Colonic mucosa (tissue), 4 donors: ENCODE measurements around the gene LRSAM1. TPM values are rescaled to one million over a fixed set of nuclear protein-coding genes. Genes with fewer than 3 reads are reported as not detected.
A peak's percentile ranks its signal among the peaks of the same experiment; 100 is the strongest.

Source experiments
- DNase-seq: peaks from one replicate; pipeline ENCODE4 v3.0.0-alpha.2; 2020
- H3K27ac ChIP-seq: fragments of 200-600 bp; one replicate; pipeline ENCODE4 v1.8.0; 2021
- H3K27me3 ChIP-seq: fragments of 200-600 bp; one replicate; pipeline ENCODE4 v1.8.0; 2021
- H3K36me3 ChIP-seq: fragments of 200-600 bp; one replicate; pipeline ENCODE4 v1.8.0; 2021
- H3K4me1 ChIP-seq: fragments of 200-600 bp; one replicate; pipeline ENCODE4 v1.8.0; 2021; ENCODE audit warnings: mild to moderate bottlenecking
- H3K4me3 ChIP-seq: fragments of 200-600 bp; one replicate; pipeline ENCODE4 v1.8.0; 2021
- H3K9ac ChIP-seq, 2 donors: one replicate each; pipeline ENCODE4 v1.7.0; 2013; ENCODE audit warnings: control low read depth in 2 of 2, low read depth in 2 of 2, low read length in 2 of 2
- H3K9me3 ChIP-seq: fragments of 200-600 bp; one replicate; pipeline ENCODE4 v1.8.0; 2021
- intact Hi-C: fragments of 100-400 bp; cut with DNase I; formaldehyde crosslinking; loops from one replicate; pipeline ENCODE4 v1.14.1; 2022
- total RNA-seq, 2 donors: library from RNA; stranded (reverse); fragmentation: NEBNext Ultra II Directional in 1 of 2; extraction: Animal tissue kit (Norgen Biotek cat#: 25700) in 1 of 2; gene quantifications; one replicate each; pipeline ENCODE4 v1.2.1, GENCODE V29; 2021
- TF ChIP-seq, protein P1 (sequence below): fragments of 200-600 bp; IDR thresholded peaks from one replicate; pipeline ENCODE4 v1.8.0; 2022; ENCODE audit warnings: antibody characterized with exemption, mild to moderate bottlenecking
- donor health status: healthy.
- donor health status: DM: no; HTN: no; CAD: no.
- donor health status: DM: no; HTN: no; CAD: no.

LRSAM1 gene
- total RNA-seq, 2 donors from 2014 or later, result 14.7 to 15.6 TPM

DNA sequence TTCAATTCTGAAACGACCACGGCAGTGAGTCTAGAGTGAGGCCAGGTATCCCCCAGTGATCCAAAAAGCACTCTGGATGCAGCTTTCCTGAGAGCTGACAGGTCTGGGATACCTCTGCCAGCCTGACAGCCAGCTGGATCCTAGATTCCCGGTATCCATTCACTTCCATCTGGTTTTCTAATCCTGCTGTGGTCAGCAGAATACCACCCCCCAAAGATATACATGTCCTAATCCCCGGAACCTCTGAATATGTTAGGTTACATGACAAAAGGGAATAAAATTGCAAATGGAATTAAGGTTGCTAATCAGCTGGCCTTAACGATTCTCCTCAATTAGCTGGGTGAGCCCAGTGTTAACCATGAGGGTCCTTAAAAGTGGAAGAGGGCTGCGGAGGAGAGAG, 28.5 kb upstream of the LRSAM1 start:
- Histone ChIP-seq H3K36me3 (no peaks in the 10 kb centered on the region), H3K27ac (no peak overlapping the region)
- TF ChIP-seq, protein P1, sequence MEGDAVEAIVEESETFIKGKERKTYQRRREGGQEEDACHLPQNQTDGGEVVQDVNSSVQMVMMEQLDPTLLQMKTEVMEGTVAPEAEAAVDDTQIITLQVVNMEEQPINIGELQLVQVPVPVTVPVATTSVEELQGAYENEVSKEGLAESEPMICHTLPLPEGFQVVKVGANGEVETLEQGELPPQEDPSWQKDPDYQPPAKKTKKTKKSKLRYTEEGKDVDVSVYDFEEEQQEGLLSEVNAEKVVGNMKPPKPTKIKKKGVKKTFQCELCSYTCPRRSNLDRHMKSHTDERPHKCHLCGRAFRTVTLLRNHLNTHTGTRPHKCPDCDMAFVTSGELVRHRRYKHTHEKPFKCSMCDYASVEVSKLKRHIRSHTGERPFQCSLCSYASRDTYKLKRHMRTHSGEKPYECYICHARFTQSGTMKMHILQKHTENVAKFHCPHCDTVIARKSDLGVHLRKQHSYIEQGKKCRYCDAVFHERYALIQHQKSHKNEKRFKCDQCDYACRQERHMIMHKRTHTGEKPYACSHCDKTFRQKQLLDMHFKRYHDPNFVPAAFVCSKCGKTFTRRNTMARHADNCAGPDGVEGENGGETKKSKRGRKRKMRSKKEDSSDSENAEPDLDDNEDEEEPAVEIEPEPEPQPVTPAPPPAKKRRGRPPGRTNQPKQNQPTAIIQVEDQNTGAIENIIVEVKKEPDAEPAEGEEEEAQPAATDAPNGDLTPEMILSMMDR, result no peak

DNA sequence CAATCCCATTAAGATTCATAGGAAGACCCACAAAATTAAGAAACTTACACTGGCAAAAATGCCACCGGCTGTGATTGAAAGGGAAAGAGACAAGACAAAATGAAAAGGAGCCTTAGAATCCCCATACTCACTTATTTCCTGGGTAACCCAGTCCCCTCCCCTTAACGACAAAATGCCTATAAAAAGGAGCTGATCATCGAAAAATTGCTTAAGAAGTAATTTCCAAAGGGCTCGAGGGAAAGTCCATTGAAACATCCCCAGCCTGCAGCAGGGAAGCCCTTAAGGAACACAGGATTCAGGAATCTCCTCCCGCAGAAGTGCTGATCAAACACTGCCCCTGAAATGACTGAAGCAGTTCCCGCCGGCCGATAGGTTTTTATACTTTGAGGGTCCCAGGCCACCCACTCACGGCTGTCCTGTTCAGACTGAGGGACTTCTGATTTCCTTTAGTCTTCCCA, 27.8 kb upstream of the LRSAM1 start:
- peaks cover 22% of the 10 kb centered on the region for H3K4me1 ChIP-seq
- TF ChIP-seq, protein P1, result no peak
- peak overlapping the region; percentile 77 to 89 for H3K9ac ChIP-seq
- peak overlapping the region; percentile 99 for H3K4me3 ChIP-seq
- DNase-seq, result no peak
- intact Hi-C loops, result no loop called here
- no peaks in the 10 kb centered on the region for H3K36me3 ChIP-seq
- H3K9me3 ChIP-seq, result no peaks in the 10 kb centered on the region
- no peaks in the 10 kb centered on the region for H3K27me3 ChIP-seq
- H3K27ac ChIP-seq, result peak overlapping the region; percentile 95

More for the DNA sequence above, 28.5 kb upstream of the LRSAM1 start:
- H3K27me3 ChIP-seq, result no peaks in the 10 kb centered on the region
- peak overlapping the region in 1 of 2 donors; percentile 77 for H3K9ac ChIP-seq
- peaks cover 22% of the 10 kb centered on the region for H3K4me1 ChIP-seq
- H3K4me3 ChIP-seq, result peak overlapping the region; percentile 99
- no peak for DNase-seq
- no peaks in the 10 kb centered on the region for H3K9me3 ChIP-seq
- intact Hi-C loops, result no loop called here

DNA sequence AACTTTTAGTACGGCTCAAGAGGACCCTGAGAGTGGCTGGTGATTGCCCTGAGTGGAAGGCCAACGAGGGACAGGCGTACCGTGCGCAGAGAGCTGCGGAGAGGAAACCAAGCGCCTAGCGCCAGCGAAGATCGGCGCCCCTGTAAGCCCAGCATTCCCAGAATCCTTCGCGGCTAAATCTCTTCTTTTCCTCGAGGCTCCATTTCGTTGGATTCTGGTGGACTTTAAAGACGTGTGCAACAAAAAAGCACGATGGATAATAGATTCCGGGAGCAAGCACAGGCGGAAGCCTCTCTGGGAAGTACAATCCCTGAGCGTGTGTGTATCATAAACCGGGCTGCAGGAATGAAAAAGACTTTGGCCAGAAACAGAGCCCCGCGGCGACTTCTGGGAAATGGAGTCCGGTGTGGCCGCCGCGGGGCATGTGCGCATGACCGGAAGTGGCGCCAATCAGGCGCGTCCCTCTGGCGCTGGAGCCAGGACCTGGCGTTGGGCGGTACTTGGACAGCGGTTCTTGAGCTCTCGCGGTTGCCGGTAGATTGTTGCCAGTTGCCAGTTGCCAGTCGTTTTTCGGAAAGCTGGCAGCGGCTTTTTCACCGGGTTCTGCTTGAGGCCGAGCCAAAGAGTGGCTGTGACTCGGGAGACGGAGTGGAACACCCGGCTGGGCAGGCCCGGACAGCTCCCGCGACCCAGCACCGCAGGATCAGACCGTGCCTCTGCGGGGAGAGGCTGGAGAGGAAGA, 27.2 kb upstream of the LRSAM1 start, which contains the start of gene ZNF79:
TSS of gene ZNF79 (plus strand) at position 449 of the 742 bp plus-strand sequence. CDS start 406 bp downstream, outside the sequence.
- Histone ChIP-seq H3K27ac (peak within 1 kb of the TSS; percentile 95), H3K36me3 (no peaks in the 10 kb centered on the region), H3K4me3 (peak within 1 kb of the TSS; percentile 99), H3K27me3 (no peaks in the 10 kb centered on the region), H3K4me1 (peaks cover 22% of the 10 kb centered on the region), H3K9me3 (no peaks in the 10 kb centered on the region), H3K9ac (peak within 1 kb of the TSS; percentile 89 to 90)
- intact Hi-C loops, result no loop called here
- TF ChIP-seq, protein P1, result no peak
- peak; percentile 94 for DNase-seq

GRCh38 chr9:127424676-127424999, 26.7 kb upstream of the LRSAM1 start:
- Histone ChIP-seq H3K27ac (peak overlapping the region; percentile 95), H3K9me3 (no peaks in the 10 kb centered on the region), H3K4me1 (peaks cover 22% of the 10 kb centered on the region), H3K4me3 (peak overlapping the region; percentile 99), H3K27me3 (no peaks in the 10 kb centered on the region), H3K9ac (peak overlapping the region; percentile 89 to 90), H3K36me3 (no peaks in the 10 kb centered on the region)
- intact Hi-C loops, result no loop called here
- no peak for DNase-seq
- TF ChIP-seq, protein P1, result no peak

DNA sequence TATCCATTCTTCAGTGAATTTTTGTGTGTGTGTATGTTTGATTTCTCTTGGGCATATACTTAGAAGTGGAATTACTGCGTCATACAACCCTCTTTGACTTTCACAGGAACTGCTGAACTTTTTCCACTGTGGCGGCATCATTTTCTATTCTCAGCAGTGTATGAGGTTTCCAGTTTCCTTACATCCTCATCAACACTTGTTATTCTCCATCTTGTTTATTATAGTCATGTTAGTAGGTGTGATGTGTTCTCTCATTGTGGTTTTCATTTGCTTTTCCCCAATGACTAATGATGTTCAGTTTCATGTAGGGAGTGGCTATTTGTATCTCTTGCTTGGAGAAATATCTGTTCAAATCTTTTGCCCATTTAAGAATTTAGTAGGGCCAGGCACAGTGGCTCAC, 24.6 kb upstream of the LRSAM1 start:
- H3K36me3 ChIP-seq, result no peaks in the 10 kb centered on the region
- H3K27me3 ChIP-seq, result no peaks in the 10 kb centered on the region
- intact Hi-C loops, result no loop called here
- peaks cover 20% of the 10 kb centered on the region for H3K4me1 ChIP-seq
- no peaks in the 10 kb centered on the region for H3K9me3 ChIP-seq
- TF ChIP-seq, protein P1, result no peak
- DNase-seq, result no peak
- H3K4me3 ChIP-seq, result no peak overlapping the region
- no peak overlapping the region for H3K27ac ChIP-seq
- H3K9ac ChIP-seq, result no peak overlapping the region
